GM20000 (cell line): ENCODE results near the gene THAP7.
"Not testable (repeated sequence)": the region's sequence is repeated elsewhere in the genome, so short reads cannot be mapped to it uniquely, and the experiment has no call there.

Experiments used
- DNase-seq: peaks from one replicate; pipeline ENCODE4 v3.0.0; 2012; ENCODE audit warnings: low spot score
- CTCF ChIP-seq: IDR thresholded peaks from 2 replicates; pipeline ENCODE4 v1.5.1; 2012; ENCODE audit warnings: mild to moderate bottlenecking, control low read depth; ENCODE audit errors: extremely low read depth, missing control alignments

Gene THAP7

GRCh38 chr22:21044931-21045584 lies 43.1 kb upstream of the THAP7 start:
- TF ChIP-seq CTCF = no peak
- no peak for DNase-seq

- no peak for DNase-seq
- no peak for TF ChIP-seq CTCF
These were observed 42.1 kb upstream of the THAP7 start for GRCh38 chr22:21043860-21044535.

DNA sequence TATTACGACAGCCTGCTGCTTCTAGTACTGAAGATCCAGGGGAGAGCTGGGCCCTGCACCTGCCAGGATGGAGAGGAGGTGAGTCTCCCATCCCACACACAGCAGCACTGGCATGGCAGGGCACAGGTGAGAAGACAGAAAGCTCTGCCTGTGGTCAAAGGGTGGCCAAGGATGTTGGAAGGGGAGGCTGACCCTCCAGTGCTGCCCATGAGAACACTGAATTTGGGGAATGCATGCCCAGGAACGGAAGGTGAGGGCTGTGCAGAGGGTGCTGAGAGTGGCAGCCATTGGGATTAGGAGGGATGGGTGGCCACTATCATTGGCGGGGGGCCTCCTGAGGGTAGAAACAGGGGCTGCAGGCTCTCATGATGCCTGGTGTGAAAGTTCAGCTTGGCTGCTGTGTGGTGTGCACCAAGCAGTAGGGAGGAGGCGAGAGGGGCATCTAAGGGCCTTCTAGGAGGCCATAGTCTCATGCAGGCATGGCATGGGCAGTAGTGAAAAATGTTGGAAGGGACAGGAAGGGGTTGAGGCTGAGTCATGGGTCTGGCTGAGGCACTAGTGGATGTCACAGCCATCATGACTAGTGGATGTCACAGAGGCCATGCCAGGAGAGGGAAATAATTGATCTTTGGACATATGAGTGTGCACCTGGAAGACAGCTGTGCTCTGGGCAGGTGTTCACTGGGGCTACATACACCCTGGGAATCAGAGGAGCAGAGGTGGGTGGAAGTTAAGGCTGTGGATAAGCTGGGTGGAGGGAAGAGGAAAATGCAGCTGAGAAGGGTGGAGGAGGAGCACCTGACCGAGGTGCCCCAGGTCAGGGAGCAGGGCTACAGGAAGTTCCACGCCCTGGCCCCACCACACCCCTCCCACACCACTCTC lies 41.3 kb upstream of the THAP7 start:
- DNase-seq = no peak
- TF ChIP-seq CTCF = no peak

GRCh38 chr22:21041937-21042336 lies 40.0 kb upstream of the THAP7 start:
- no peak for DNase-seq

DNA sequence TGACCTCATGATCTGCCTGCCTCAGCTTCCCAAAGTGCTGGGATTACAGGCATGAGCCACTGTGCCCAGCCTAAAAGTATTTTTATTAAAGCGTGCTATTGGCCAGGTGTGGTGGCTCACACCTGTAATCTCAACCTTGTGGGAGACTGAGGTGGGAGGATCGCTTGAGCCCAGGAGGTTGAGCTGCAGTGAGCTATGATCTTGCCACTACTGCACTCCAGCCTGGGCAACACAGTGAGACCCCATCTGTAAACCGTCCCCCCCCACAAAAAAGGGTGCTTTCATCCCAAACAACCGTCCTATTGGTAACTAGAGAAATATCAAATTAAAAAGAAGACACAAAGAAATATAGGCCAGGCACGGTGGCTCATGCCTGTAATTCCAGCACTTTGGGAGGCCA lies 37.2 kb upstream of the THAP7 start:
- DNase-seq = not testable (repeated sequence)

More at GRCh38 chr22:21041937-21042336, 40.0 kb upstream of the THAP7 start:
- TF ChIP-seq CTCF = no peak

- TF ChIP-seq CTCF = no peak
- DNase-seq = no peak
These were observed 36.5 kb upstream of the THAP7 start for GRCh38 chr22:21038405-21038804.

GRCh38 chr22:21034989-21035388 lies 33.1 kb upstream of the THAP7 start:
- no peak for DNase-seq
- TF ChIP-seq CTCF = no peak
